Neural crest cell (in vitro differentiated cells): ENCODE data around the gene FGD4. TPM values are rescaled to one million over a fixed set of nuclear protein-coding genes. Genes with fewer than 3 reads are reported as not detected.
"Not testable (repeated sequence)": the region's sequence is repeated elsewhere in the genome, so short reads cannot be mapped to it uniquely, and the experiment has no call there.

ENCODE experiments used
- DNase-seq: peaks from one replicate; pipeline ENCODE4 v3.0.0; 2021; ENCODE audit warnings: low read depth, mixed read lengths, low spot score
- H3K27ac Mint-ChIP-seq: one replicate; pipeline ENCODE4 v1.8.0; 2021; ENCODE audit warnings: mild to moderate bottlenecking, mixed read lengths; ENCODE audit not compliant: unreplicated experiment
- H3K27me3 Mint-ChIP-seq: 2 replicates; pipeline ENCODE4 v1.8.0; 2021; ENCODE audit warnings: low read depth, mild to moderate bottlenecking, mixed read lengths
- H3K36me3 Mint-ChIP-seq: 2 replicates; pipeline ENCODE4 v1.8.0; 2021; ENCODE audit warnings: low read depth, mild to moderate bottlenecking, mixed read lengths
- H3K4me1 Mint-ChIP-seq: 2 replicates; pipeline ENCODE4 v1.8.0; 2021; ENCODE audit warnings: mixed read lengths
- H3K4me3 Mint-ChIP-seq: one replicate; pipeline ENCODE4 v1.8.0; 2021; ENCODE audit warnings: mild to moderate bottlenecking, mixed read lengths
- H3K9me3 Mint-ChIP-seq: 2 replicates; pipeline ENCODE4 v1.8.0; 2021; ENCODE audit warnings: mixed read lengths
- CTCF ChIP-seq: fragments of 200-600 bp; sonication (generic); conservative IDR thresholded peaks from 2 replicates; pipeline ENCODE4 v1.5.0; 2021; ENCODE audit warnings: antibody characterized with exemption, mild to moderate bottlenecking
- total RNA-seq: library from RNA; stranded (reverse); gene quantifications from 2 replicates; pipeline ENCODE4 v1.2.1, GENCODE V29; 2021

The FGD4 gene
- total RNA-seq, 1 donor from 2014 or later, result 35.8 TPM

DNA sequence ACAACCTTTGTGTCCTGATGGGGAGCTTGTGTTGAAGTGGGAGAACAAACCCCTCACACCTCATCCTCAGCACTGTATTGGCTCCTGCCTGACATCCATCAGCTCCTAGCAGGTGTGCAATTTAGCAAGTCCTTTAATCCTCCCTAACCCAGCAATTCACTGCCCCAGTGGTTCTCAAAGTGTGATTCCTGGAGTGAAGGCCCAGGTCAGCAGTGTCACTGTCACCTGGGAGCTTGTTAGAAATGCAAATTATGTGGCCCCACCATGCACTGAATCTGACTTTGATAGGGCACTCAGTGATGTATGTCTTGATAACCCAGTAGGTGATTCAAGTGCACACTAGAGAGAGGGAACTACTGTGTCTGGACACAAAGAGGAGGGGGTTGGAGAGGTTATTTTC is 133.6 kb downstream of the FGD4 start:
- Mint-ChIP-seq H3K4me3 (no peak overlapping the region), H3K27ac (no peak overlapping the region)

DNA sequence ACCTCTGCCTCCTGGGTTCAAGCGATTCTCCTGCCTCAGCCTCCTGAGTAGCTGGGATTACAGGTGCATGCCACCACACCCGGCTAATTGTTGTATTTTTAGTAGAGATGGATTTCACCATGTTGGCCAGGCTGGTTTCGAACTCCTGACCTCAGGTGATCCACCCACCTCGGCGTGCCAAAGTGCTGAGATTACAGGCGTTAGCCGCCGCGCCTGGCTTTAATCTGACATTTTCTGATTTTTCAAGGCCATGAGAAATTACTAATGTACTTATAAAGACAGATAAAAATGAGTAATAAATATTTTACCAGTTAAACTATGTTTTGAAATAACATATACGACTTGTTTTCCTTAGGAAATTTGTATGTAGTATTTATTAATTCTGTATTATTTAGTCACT is 134.1 kb downstream of the FGD4 start:
- not testable (repeated sequence) for H3K36me3 Mint-ChIP-seq, H3K27ac Mint-ChIP-seq, DNase-seq, H3K9me3 Mint-ChIP-seq, H3K4me3 Mint-ChIP-seq, H3K27me3 Mint-ChIP-seq
- peaks cover 46% of the 10 kb centered on the region for H3K4me1 Mint-ChIP-seq

More for the DNA sequence above, 133.6 kb downstream of the FGD4 start:
- H3K27me3 Mint-ChIP-seq, result no peaks in the 10 kb centered on the region
- no peak for TF ChIP-seq CTCF
- H3K9me3 Mint-ChIP-seq, result no peaks in the 10 kb centered on the region
- H3K4me1 Mint-ChIP-seq, result peaks cover 43% of the 10 kb centered on the region
- no peaks in the 10 kb centered on the region for H3K36me3 Mint-ChIP-seq
- no peak for DNase-seq

DNA sequence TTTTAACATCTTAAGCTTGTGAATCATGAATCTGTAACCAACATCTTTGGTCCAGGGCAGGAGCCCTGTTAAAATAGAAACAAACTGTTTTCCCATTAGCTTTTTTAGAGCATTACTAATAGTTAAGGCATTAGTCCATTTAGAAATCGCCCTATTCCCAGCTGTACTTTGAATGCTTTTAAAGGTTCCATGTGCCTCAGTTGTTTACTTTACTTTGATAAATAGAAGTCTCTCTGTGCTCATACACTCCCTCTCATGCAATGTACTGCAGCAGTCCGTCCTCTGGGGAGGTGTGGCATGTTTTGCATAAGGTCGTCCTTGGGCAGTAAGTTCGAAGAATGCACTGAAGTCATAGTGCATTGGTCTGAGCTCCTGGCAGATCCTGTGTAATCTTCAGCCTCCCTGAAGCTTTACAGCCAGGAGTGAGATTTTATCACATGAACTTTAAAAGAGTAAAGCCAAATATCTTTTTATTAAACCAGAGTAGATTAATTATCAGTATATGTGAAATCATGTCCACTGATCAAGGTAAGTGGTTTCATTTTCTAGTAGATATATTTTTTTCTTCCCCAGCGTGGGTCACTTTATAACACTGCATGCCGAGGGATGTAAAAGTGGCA is 134.7 kb downstream of the FGD4 start:
- Mint-ChIP-seq H3K27me3 (no peaks in the 10 kb centered on the region), H3K4me3 (no peak overlapping the region), H3K36me3 (no peaks in the 10 kb centered on the region), H3K9me3 (no peaks in the 10 kb centered on the region), H3K4me1 (peaks cover 47% of the 10 kb centered on the region), H3K27ac (no peak overlapping the region)
- TF ChIP-seq CTCF, result no peak
- no peak for DNase-seq

GRCh38 chr12:32534698-32535097 is 135.3 kb downstream of the FGD4 start:
- no peak for DNase-seq
- Mint-ChIP-seq H3K4me3 (no peak overlapping the region), H3K27ac (no peak overlapping the region), H3K27me3 (no peaks in the 10 kb centered on the region), H3K9me3 (no peaks in the 10 kb centered on the region), H3K4me1 (peaks cover 47% of the 10 kb centered on the region), H3K36me3 (no peaks in the 10 kb centered on the region)
- no peak for TF ChIP-seq CTCF

DNA sequence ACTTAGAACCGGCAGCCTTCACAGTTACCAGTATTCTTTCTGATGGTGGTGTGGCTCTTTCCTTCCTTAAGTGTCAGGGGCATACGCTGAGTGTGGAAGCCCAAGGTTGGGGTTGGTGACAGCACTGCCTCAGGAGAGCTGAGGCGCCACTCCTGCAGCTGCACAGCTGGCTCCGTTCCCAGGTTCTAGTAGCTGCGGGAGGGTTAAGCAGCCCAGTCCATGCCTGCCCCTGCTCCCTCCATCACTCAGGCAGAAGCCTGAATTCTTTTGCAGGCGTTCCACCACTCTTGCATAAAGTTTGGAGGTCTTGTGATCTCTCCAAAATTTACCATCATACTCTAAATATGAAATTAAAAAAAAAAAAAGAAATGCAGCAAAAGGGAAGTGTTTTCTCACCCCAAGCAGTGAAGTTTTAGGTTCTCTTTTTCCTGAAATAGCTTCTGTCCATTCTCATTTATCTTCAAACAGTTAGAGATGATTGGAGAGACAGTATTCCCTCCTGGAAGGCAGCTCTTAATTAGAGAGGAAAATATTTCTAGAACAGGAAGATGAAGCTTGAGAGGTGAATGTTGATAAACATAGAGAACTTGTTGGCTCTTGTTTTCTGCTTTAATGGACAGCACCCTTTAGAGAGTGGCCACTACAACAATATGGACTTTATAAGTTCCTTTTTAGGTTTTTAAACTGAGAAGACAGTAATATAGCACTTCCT is 136.1 kb downstream of the FGD4 start:
- Mint-ChIP-seq H3K27ac (no peak overlapping the region), H3K27me3 (no peaks in the 10 kb centered on the region), H3K9me3 (no peaks in the 10 kb centered on the region), H3K4me1 (peaks cover 49% of the 10 kb centered on the region), H3K4me3 (no peak overlapping the region), H3K36me3 (no peaks in the 10 kb centered on the region)
- DNase-seq, result no peak
- no peak for TF ChIP-seq CTCF

DNA sequence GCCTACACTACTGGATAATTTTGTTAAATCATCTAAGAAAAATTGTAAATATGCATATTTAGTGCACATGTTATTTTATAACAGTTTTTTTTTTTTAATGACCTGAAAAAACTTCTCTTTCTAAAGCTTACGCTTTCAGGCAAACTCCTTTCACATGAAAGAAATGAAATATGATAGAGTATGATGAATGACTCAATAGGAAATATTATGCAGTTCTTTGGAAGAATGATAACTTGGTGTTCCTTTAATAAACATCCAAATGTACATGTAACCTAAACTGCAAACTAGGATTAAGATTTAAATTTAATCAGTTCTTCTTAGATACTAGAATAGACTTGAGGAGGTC is 136.6 kb downstream of the FGD4 start:
- Mint-ChIP-seq H3K9me3 (no peaks in the 10 kb centered on the region), H3K4me1 (peaks cover 54% of the 10 kb centered on the region), H3K27me3 (no peaks in the 10 kb centered on the region), H3K27ac (no peak overlapping the region), H3K36me3 (no peaks in the 10 kb centered on the region), H3K4me3 (no peak overlapping the region)
- no peak for DNase-seq
- TF ChIP-seq CTCF, result no peak
